Immature natural killer cell (primary cell): Measurements from ENCODE around the gene KLK2. TPM values are rescaled to one million over a fixed set of nuclear protein-coding genes. Genes with fewer than 3 reads are reported as not detected.

Experiments
- DNase-seq, 3 donors: peaks; one replicate each; pipeline ENCODE4 v3.0.0; 2022; ENCODE audit warnings: mixed read lengths in 1 of 3
- H3K27ac Mint-ChIP-seq, 6 donors: one replicate each; pipeline ENCODE4 v1.8.0; 2020; ENCODE audit warnings: mixed read lengths in 6 of 6, mild to moderate bottlenecking in 5 of 6, inconsistent platforms in 4 of 6, moderate library complexity in 3 of 6
- H3K27me3 Mint-ChIP-seq, 3 donors: one replicate each; pipeline ENCODE4 v1.8.0; 2020 to 2021; ENCODE audit warnings: low read depth in 3 of 3, mild to moderate bottlenecking in 3 of 3, mixed read lengths in 3 of 3, moderate library complexity in 3 of 3, inconsistent platforms in 1 of 3
- H3K36me3 Mint-ChIP-seq, 3 donors: one replicate each; pipeline ENCODE4 v1.8.0; 2020; ENCODE audit warnings: mixed read lengths in 3 of 3, inconsistent platforms in 2 of 3, mild to moderate bottlenecking in 2 of 3
- H3K4me1 Mint-ChIP-seq, 2 donors: one replicate each; pipeline ENCODE4 v1.8.0; 2020; ENCODE audit warnings: inconsistent platforms in 2 of 2, mild to moderate bottlenecking in 2 of 2, mixed read lengths in 2 of 2, moderate library complexity in 1 of 2
- H3K4me3 Mint-ChIP-seq, 5 donors: one replicate each; pipeline ENCODE4 v1.8.0; 2020; ENCODE audit warnings: mild to moderate bottlenecking in 5 of 5, mixed read lengths in 5 of 5, inconsistent platforms in 3 of 5, moderate library complexity in 3 of 5
- H3K9me3 Mint-ChIP-seq, 6 donors: one replicate each; pipeline ENCODE4 v1.8.0; 2020; ENCODE audit warnings: mild to moderate bottlenecking in 6 of 6, mixed read lengths in 6 of 6, inconsistent platforms in 4 of 6, moderate library complexity in 3 of 6
- polyA plus RNA-seq, 3 donors: library from polyadenylated mRNA; unstranded; fragments of 300-500 nt; fragmentation: Illumina TruSeq; gene quantifications; one replicate each; pipeline ENCODE4 v1.2.3, GENCODE V29; 2021

Gene KLK2
- polyA plus RNA-seq, 3 donors from 2014 or later = not detected

DNA sequence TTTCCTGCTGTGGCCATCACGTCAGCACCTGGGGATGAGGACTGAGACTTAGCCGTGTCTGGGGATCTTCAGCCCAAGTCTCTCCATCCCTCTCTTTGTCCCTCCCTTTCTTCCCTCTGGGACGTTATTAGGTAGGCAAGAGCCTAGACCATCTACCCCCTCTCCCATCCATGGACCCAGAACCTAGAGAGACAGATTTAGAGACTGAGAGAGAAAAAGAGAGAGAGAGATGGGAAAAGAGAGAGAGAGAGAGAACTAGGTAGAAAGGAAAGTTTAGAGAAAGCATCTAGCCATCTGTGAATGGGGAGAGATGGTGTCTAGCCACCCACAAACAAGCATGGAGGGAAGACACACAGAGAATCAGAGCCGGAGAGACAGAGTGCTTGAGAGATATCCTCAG lies 37.5 kb downstream of the KLK2 start:
- Mint-ChIP-seq H3K4me1 (peaks cover 5 to 11% of the 10 kb centered on the region in 2 donors), H3K27me3 (peaks cover 12 to 25% (median 21%) of the 10 kb centered on the region in 3 donors), H3K27ac (no peak overlapping the region), H3K9me3 (no peaks in the 10 kb centered on the region), H3K36me3 (no peaks in the 10 kb centered on the region), H3K4me3 (no peak overlapping the region)
- DNase-seq = no peak

DNA sequence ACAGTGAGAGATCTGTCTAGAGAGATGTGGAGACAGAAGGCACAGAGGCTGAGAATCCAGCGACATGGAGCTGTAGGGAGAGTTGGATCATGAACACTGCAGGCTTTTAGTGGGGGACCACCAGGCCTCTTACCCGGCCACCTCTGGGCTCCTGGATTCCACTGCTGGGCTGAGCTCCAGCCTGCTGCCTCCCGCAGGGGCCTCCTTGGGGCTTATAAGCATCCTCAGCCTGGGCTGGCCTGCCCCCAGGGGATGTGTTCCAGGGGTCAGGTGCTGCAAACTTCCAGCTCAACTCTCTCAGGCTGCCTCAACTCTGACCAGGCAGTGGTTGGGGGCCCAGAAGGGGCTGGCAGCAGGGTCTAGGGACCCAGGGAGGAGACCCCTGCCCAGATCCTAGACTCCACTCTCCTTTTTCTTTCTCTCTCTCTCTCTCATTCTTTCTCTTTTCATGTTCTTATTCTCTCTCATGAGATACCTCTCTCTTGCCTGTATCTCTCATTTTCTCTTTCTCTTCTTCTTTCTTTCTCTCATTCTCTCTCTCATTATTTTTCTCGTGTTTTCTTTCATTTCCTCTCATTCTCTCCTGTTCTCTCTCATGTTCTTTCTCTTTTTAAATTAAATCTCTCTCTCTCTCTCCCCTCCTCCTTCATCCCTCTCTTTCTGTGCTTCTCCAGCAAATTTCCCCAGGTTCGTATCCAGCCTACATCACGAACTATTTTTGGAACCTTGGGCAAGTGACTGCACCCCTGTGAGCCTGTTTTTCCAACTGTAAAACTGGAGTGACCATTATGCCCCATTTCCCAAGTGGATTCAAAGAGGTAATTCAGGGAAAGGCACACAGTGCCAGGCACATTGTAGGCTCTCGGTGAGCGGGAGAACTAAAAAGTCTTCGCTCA lies 38.2 kb downstream of the KLK2 start, which contains the start of gene KLK4:
Gene KLK4 (minus strand): TSS at position 190 of the 896 bp plus-strand sequence. CDS start 657 bp downstream, outside the sequence.
- peaks cover 5 to 11% of the 10 kb centered on the region in 2 donors for H3K4me1 Mint-ChIP-seq
- no peak for DNase-seq
- H3K4me3 Mint-ChIP-seq = no peak within 1 kb of the TSS
- H3K36me3 Mint-ChIP-seq = no peaks in the 10 kb centered on the region
- H3K9me3 Mint-ChIP-seq = no peaks in the 10 kb centered on the region
- H3K27me3 Mint-ChIP-seq = peaks cover 12 to 29% (median 21%) of the 10 kb centered on the region in 3 donors
- H3K27ac Mint-ChIP-seq = no peak within 1 kb of the TSS

DNA sequence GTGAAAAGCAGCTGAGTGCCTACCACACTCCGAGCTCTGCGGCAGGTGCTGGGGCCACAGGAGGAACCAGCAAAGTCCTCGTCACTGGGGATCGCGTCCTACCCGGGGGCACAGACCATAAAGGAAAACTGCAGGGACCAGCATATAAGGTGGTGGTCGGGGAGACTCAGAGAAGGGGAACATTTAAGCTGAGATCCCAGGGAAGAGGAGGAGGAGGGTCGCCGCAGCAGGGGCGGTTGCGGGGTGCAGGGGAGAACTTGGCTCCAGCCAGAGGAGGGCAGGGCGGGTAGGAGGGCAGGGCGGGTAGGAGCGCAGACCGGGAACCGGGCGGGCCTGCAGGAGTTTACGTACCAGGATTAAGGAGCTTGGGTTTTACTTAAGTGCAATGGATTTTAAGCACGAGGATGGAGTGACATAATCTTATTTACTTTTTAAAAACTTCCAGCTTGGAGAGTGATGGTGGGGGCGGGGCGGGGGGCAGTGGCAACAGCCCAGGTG lies 38.9 kb downstream of the KLK2 start:
- no peak for DNase-seq
- Mint-ChIP-seq H3K4me1 (peaks cover 5 to 11% of the 10 kb centered on the region in 2 donors), H3K9me3 (no peaks in the 10 kb centered on the region), H3K27ac (no peak overlapping the region), H3K27me3 (peaks cover 12 to 29% (median 20%) of the 10 kb centered on the region in 3 donors), H3K36me3 (no peaks in the 10 kb centered on the region), H3K4me3 (no peak overlapping the region)

DNA sequence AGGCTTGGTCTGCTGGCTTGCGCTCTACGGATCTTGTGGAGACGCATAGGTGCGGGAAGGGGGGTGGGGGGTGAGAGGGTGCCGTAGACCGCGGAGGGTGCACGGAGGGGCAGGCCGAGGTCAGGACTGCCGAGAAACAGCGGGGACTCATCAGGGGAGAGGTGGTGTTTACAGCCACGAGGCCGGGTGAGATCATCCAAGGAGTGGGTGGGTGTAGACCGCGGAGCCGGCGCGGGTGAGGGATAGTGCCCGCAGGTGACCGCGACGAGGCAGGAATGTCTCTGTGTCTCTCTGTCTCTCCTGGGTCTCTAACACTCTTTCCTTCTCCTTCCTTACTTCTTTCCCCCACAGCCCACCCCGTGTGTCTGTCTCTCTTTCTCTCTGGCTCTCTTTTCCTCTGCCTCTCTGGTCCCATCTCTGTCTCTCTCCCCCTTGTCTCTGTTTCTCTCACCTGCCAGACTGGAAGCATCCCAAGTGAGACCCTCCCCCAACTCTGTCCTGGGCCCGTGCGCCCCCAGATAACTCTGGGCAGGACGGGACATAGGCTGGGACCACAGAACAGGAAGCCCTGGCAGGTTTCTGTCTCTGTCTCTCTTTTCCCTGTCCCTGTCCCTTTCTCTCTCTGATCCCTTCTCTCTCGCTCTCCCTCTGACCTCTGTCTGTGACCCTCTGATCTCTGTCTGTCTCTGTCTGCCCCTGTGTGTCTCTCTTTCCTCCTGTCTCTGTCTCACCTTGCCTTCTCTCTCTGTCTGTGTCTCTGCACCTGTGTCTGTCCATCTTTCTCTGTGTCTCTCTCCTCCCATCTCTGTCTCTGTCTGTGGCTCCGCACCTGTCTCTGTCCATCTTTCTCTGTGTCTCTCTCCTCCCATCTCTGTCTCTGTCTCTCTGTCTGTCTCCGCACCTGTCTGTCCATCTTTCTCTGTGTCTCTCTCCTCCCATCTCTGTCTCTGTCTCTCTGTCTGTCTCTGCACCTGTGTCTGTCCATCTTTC lies 39.8 kb downstream of the KLK2 start:
- no peaks in the 10 kb centered on the region for H3K36me3 Mint-ChIP-seq
- no peaks in the 10 kb centered on the region for H3K9me3 Mint-ChIP-seq
- peaks cover 5 to 11% of the 10 kb centered on the region in 2 donors for H3K4me1 Mint-ChIP-seq
- no peak overlapping the region for H3K27ac Mint-ChIP-seq
- H3K4me3 Mint-ChIP-seq = no peak overlapping the region
- DNase-seq = no peak
- H3K27me3 Mint-ChIP-seq = peaks cover 10 to 27% (median 22%) of the 10 kb centered on the region in 3 donors

DNA sequence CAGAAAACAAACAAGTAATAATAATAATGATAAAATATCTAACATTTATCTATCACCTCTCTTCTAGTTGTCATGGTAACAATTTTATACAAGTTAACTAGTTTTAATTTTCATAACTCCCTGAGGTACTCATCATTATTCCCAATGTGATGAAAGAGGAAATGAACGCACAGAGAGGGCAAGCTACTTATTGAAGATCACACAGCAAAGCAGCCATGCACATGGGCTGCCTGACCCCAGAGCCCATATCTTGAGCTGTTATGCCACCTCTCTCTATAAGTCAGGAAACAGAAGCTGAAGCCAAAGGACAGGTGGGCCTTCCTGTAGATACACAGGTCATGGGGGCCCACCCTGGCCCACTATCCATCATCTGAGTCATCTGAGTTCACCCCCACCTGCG lies 42.8 kb downstream of the KLK2 start:
- H3K9me3 Mint-ChIP-seq = no peaks in the 10 kb centered on the region
- no peaks in the 10 kb centered on the region for H3K4me1 Mint-ChIP-seq
- no peaks in the 10 kb centered on the region for H3K36me3 Mint-ChIP-seq
- peaks cover 4 to 22% (median 17%) of the 10 kb centered on the region in 3 donors for H3K27me3 Mint-ChIP-seq
- DNase-seq = no peak
- H3K4me3 Mint-ChIP-seq = no peak overlapping the region
- no peak overlapping the region for H3K27ac Mint-ChIP-seq

DNA sequence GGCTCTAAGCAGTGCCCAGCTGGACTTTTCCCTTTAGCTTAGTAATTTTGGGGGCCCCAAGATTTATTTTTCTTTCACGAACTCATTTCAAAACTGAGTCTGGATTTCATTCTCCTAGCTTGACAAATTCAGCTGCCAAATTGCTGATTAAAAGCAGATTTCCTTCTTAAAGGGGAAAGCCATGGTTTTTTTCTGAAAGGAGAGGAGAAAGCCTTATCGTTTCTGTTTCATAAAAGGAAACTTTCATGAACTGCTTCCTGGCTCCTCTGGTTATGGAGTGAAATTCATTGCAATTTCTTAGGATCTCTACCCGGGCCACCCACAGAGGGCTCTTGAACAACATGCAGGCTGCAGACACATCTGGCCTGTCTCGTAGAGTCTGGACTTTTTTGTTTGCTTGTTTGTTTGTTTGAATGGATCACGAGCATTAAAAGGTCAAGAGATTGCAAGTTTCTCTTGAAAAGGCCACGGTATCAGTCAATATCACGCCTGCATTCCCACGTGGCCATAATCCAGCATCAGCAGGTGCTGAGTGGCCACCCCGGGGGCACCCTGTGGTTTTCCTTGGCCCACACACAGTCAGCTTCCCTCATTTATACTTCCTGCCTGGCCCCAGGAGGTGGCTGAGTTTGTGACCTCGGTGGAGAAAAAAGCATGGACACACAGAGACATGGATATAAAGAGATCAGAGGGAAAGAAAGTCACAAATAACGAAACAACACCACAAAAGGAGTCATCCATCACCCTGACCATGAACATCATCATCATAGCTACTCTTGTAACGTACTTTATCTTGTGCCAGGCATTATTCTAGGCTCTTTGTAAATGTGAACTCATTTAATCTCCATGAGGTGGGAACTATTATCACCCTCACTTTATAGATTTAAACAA lies 48.4 kb downstream of the KLK2 start:
- Mint-ChIP-seq H3K27me3 (peaks cover 0 to 18% (median 16%) of the 10 kb centered on the region in 3 donors), H3K9me3 (no peaks in the 10 kb centered on the region), H3K27ac (no peak overlapping the region), H3K36me3 (no peaks in the 10 kb centered on the region), H3K4me1 (peaks cover 8 to 9% of the 10 kb centered on the region in 2 donors), H3K4me3 (no peak overlapping the region)
- no peak for DNase-seq

DNA sequence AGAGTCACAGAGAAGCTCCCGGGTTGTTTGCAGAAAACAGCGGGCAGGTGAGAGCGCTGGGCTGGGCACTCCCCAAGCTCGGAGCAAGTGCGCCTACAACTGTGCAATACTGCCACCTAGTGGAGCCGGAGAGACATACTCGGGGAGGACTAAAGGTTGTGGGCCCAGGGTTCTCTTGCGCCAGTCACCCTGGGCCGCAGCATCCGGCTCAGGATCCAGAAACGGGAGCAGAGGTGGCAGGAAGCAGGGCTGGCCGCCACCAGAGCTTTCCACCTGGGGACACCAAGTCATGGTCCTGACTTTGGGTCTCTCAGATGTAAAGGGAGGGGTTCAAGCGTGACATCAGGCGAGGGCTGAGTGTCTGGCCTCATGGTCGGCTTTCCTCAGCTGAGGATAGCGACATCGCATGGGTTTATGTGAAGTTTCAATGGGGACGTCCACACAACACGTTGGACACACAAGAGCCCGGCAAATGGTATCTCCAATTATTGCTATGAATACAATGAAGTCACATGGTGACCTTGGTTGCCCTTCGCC lies 49.1 kb downstream of the KLK2 start:
- Mint-ChIP-seq H3K4me3 (no peak overlapping the region), H3K9me3 (no peaks in the 10 kb centered on the region), H3K36me3 (no peaks in the 10 kb centered on the region), H3K27ac (no peak overlapping the region), H3K4me1 (peaks cover 8 to 9% of the 10 kb centered on the region in 2 donors), H3K27me3 (peaks cover 0 to 18% (median 15%) of the 10 kb centered on the region in 3 donors)
- DNase-seq = peak; percentile 61 to 70 (median 69)

DNA sequence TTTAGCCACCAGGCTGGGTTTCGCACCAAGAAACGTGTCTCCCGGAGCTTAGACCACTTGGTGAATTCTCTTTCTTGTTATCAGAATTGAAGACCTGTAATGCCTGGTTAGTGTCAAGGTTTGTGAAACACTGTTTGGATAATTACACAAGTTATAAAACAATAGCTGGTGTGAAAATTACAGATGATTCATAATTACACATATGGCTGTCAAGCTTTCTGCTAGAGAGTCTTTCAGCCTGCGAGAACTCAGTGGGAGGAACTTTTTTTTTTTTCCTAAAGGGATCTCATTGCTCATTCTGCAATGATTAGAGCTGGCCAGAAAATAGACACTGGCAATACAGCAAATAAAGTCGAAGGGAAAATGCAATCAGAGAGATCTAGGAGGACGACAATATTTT lies 51.3 kb downstream of the KLK2 start:
- H3K27ac Mint-ChIP-seq = no peak overlapping the region
- no peak overlapping the region for H3K4me3 Mint-ChIP-seq
- peaks cover 8 to 9% of the 10 kb centered on the region in 2 donors for H3K4me1 Mint-ChIP-seq
- peaks cover 0 to 15% (median 12%) of the 10 kb centered on the region in 3 donors for H3K27me3 Mint-ChIP-seq
- H3K9me3 Mint-ChIP-seq = no peaks in the 10 kb centered on the region
- DNase-seq = no peak
- H3K36me3 Mint-ChIP-seq = no peaks in the 10 kb centered on the region

DNA sequence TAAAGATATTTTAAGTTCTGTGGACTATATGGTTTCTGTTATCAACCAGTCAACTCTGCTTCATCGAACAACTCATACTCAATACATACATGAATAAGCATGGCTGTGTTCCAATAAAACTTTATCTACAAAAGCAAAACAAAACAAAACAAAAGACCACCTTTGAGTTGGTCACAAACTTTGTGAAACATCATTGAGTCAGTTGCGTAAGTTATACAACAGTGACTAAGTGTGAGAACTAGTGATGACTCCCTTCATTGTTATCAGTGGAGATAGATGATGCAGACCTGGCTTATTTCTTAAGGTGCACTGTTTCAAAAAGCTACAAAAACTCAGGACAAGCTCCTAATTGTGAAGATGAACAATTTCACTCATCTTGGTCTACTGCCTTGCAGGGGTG lies 52.5 kb downstream of the KLK2 start:
- H3K36me3 Mint-ChIP-seq = no peaks in the 10 kb centered on the region
- H3K27ac Mint-ChIP-seq = no peak overlapping the region
- H3K4me3 Mint-ChIP-seq = no peak overlapping the region
- H3K9me3 Mint-ChIP-seq = no peaks in the 10 kb centered on the region
- peaks cover 3 to 15% (median 11%) of the 10 kb centered on the region in 3 donors for H3K27me3 Mint-ChIP-seq
- no peak for DNase-seq
- H3K4me1 Mint-ChIP-seq = peaks cover 9 to 11% of the 10 kb centered on the region in 2 donors

DNA sequence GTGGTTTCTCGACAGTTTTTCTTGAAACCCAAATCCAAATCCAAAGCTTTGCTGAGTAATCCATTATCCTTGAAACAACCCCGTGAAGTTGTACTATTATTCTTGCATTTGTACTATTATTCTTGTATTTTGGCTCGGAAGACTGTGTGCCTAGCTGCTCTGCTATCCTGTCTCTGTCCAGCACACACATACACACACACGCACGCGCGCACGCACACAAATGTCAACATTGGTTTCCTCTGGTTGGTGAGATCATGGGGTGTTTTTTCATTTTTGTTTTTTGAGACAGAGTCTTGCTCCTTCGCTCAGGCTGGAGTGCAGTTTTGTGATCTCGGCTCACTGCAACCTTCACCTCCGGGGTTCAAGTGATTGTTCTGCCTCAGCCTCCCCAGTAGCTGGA lies 52.9 kb downstream of the KLK2 start:
- Mint-ChIP-seq H3K36me3 (no peaks in the 10 kb centered on the region), H3K27ac (no peak overlapping the region), H3K4me3 (no peak overlapping the region), H3K27me3 (peaks cover 3 to 17% (median 14%) of the 10 kb centered on the region in 3 donors), H3K9me3 (no peaks in the 10 kb centered on the region), H3K4me1 (peaks cover 9 to 11% of the 10 kb centered on the region in 2 donors)
- DNase-seq = no peak

DNA sequence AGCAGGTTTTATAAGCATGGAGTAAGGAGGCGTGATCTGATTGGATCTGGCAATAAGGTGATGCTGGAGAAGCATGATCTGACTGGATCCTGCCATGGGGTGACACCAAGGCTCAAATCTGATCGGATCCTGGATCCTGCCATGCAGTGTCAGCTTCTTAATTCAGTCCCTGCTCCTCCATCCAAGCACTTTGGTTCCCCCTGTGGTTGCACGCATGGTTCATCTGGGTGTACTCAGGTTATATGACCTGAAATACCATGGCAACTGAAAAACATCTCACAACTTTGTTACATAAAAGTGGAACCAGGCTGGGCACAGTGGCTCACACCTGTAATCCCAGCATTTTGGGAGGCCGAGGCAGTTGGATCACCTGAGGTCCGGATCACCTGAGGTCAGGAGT lies 55.6 kb downstream of the KLK2 start:
- H3K4me1 Mint-ChIP-seq = peaks cover 0 to 3% of the 10 kb centered on the region in 2 donors
- H3K27me3 Mint-ChIP-seq = peaks cover 3 to 23% (median 13%) of the 10 kb centered on the region in 3 donors
- no peak for DNase-seq
- no peak overlapping the region for H3K4me3 Mint-ChIP-seq
- no peaks in the 10 kb centered on the region for H3K9me3 Mint-ChIP-seq
- H3K27ac Mint-ChIP-seq = no peak overlapping the region
- H3K36me3 Mint-ChIP-seq = no peaks in the 10 kb centered on the region
